Loucy (cell line): Measurements from ENCODE around the gene NDUFB7.

Experiments used
- H2AFZ ChIP-seq: fragments of 200-600 bp; sonication (generic); 2 replicates; pipeline ENCODE4 v1.6.0; 2016; ENCODE audit warnings: antibody characterized with exemption, mild to moderate bottlenecking, low read length, moderate library complexity
- H3F3A ChIP-seq: fragments of 200-600 bp; 2 replicates; pipeline ENCODE4 v1.6.0; 2016; ENCODE audit warnings: antibody characterized with exemption, low read depth, mild to moderate bottlenecking
- H3K27me3 ChIP-seq: fragments of 200-600 bp; sonication (generic); 2 replicates; pipeline ENCODE4 v1.6.1; 2014; ENCODE audit warnings: low read length, mild to moderate bottlenecking; ENCODE audit not compliant: insufficient read depth, poor library complexity, severe bottlenecking
- H3K36me3 ChIP-seq: fragments of 200-600 bp; sonication (generic); 2 replicates; pipeline ENCODE4 v1.6.1; 2016; ENCODE audit warnings: low read length; ENCODE audit not compliant: insufficient read depth
- H3K4me1 ChIP-seq: fragments of 200-600 bp; sonication (generic); 2 replicates; pipeline ENCODE4 v1.5.1; 2014; ENCODE audit warnings: low read length, mild to moderate bottlenecking; ENCODE audit not compliant: insufficient read depth, poor library complexity, severe bottlenecking
- H3K4me2 ChIP-seq: fragments of 200-600 bp; sonication (generic); 2 replicates; pipeline ENCODE4 v1.6.0; 2014; ENCODE audit warnings: antibody characterized with exemption, low read length, low read depth, mild to moderate bottlenecking; ENCODE audit not compliant: poor library complexity, severe bottlenecking
- H3K4me3 ChIP-seq: fragments of 200-600 bp; sonication (generic); 2 replicates; pipeline ENCODE4 v1.5.1; 2014; ENCODE audit warnings: low read length, mild to moderate bottlenecking, mixed read lengths; ENCODE audit not compliant: poor library complexity, severe bottlenecking
- H3K79me2 ChIP-seq: fragments of 200-600 bp; sonication (generic); 2 replicates; pipeline ENCODE4 v1.6.1; 2014; ENCODE audit warnings: low read length; ENCODE audit not compliant: insufficient read depth
- H3K9ac ChIP-seq: fragments of 200-600 bp; sonication (generic); 2 replicates; pipeline ENCODE4 v1.6.0; 2014; ENCODE audit warnings: mild to moderate bottlenecking, low read depth, low read length, moderate library complexity; ENCODE audit not compliant: poor library complexity, severe bottlenecking
- H3K9me2 ChIP-seq: fragments of 200-600 bp; sonication (generic); replicated peaks from 2 replicates; pipeline ENCODE4 v1.6.1; 2016; ENCODE audit warnings: low read depth, low read length, mixed read lengths
- H3K9me3 ChIP-seq: fragments of 200-600 bp; sonication (generic); 2 replicates; pipeline ENCODE4 v1.6.1; 2014; ENCODE audit warnings: mild to moderate bottlenecking, antibody characterized with exemption, low read length, low read depth; ENCODE audit not compliant: insufficient read depth
- H4K20me1 ChIP-seq: fragments of 200-600 bp; sonication (generic); 2 replicates; pipeline ENCODE4 v1.6.0; 2014; ENCODE audit warnings: antibody characterized with exemption, low read length, mild to moderate bottlenecking; ENCODE audit not compliant: insufficient read depth, poor library complexity, severe bottlenecking
- CTCF ChIP-seq: fragments of 200-600 bp; sonication (generic); conservative IDR thresholded peaks from 2 replicates; pipeline ENCODE4 v1.5.1; 2014; ENCODE audit warnings: mild to moderate bottlenecking, antibody characterized with exemption, low read length
- EZH2phosphoT487 ChIP-seq: fragments of 200-600 bp; IDR thresholded peaks from 2 replicates; pipeline ENCODE4 v1.6.1; 2018; ENCODE audit warnings: antibody characterized with exemption, mild to moderate bottlenecking, moderate library complexity, borderline replicate concordance

NDUFB7 gene

DNA sequence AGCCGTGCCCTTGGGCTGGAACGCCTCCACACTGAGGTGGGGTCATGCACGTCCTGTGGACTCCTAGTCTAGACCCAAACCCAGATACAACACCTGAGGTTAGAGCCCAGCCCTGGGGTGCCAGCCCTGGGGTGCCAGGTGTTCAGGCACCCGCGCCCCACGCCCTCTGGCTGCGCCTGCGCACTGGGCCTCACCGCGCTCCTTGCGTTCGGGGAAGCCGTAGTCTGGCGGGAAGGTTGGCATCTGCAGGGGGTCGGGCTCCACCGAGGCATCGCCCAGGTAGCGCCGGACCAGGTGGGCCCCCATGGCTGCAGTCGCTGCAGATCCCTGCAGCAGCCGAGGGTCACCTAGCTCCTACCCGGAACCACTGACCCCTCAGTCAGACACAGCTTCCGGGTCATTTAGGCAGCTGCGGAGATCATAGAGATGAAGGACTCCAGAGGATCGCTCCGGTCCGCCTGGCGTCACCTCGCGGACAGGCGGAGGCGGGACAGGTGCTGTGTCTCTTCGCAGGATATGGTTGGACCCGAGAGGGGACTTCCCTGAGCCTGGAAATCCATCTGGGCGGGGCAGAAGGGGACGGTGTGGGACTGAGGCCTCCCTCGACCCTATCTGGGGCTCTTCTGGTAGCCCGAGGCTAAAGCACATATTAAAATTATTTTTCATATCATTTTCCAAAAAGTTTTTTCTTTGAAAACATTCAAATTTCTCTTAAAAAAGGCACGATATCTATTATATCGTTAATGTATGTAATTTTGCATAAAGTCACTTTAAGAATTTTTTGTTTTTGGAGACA, at the start of gene NDUFB7:
Gene NDUFB7, minus strand, starts transcription at position 372 of the 796 bp plus-strand sequence. Its CDS starts 66 bp downstream, at position 306.
- H3F3A ChIP-seq, result no peaks in the 10 kb centered on the region
- H3K79me2 ChIP-seq, result peaks cover 21% of the 10 kb centered on the region
- H3K4me2 ChIP-seq, result peak within 1 kb of the TSS; percentile 86
- H3K36me3 ChIP-seq, result peaks cover 6% of the 10 kb centered on the region; the same call in 1 of the 2 replicates
- no peaks in the 10 kb centered on the region for H3K9me2 ChIP-seq
- H3K27me3 ChIP-seq, result no peaks in the 10 kb centered on the region
- peak within 1 kb of the TSS; percentile 98 for H2AFZ ChIP-seq
- no peaks in the 10 kb centered on the region for H3K9me3 ChIP-seq
- H3K4me3 ChIP-seq, result peak within 1 kb of the TSS; percentile 99
- TF ChIP-seq CTCF (peak; percentile 87), EZH2phosphoT487 (no peak)
- peak within 1 kb of the TSS; percentile 87 for H3K9ac ChIP-seq
- H4K20me1 ChIP-seq, result peaks cover 12% of the 10 kb centered on the region
- peaks cover 11% of the 10 kb centered on the region for H3K4me1 ChIP-seq

DNA sequence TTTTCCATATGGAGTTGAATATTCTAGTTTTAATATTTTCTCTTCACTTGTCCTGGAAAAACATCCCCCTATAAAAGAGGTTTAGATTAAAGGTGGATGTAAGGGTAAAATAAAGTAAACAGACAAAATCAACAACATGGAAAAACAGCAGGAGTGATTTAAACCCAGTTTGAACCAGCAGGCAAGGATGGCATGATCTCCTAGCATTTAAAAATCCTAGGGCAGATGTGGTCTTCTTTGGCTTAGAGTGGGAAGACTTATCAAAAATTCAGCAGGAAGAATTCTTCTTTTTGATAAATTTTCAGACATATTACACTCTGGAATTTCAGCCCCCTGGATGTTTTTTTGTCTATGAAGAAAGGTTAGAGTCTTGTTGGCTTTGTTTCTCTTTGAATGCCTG, 47.5 kb upstream of the NDUFB7 start:
- no peaks in the 10 kb centered on the region for H3K36me3 ChIP-seq

GRCh38 chr19:14616407-14616806, 44.5 kb upstream of the NDUFB7 start:
- H4K20me1 ChIP-seq, result no peaks in the 10 kb centered on the region
- H3K9me2 ChIP-seq, result no peaks in the 10 kb centered on the region
- no peaks in the 10 kb centered on the region for H3K79me2 ChIP-seq
- no peaks in the 10 kb centered on the region for H3K4me1 ChIP-seq
- H2AFZ ChIP-seq, result no peak overlapping the region
- H3K27me3 ChIP-seq, result no peaks in the 10 kb centered on the region
- no peak overlapping the region for H3K4me3 ChIP-seq
- no peaks in the 10 kb centered on the region for H3F3A ChIP-seq
- no peaks in the 10 kb centered on the region for H3K36me3 ChIP-seq
- no peak overlapping the region for H3K9ac ChIP-seq
- no peak for TF ChIP-seq CTCF
- H3K9me3 ChIP-seq, result peaks cover 5% of the 10 kb centered on the region; the same call in 1 of the 2 replicates
- no peak overlapping the region for H3K4me2 ChIP-seq

More for the DNA sequence above, 47.5 kb upstream of the NDUFB7 start:
- Histone ChIP-seq H2AFZ (no peak overlapping the region), H3K27me3 (no peaks in the 10 kb centered on the region), H4K20me1 (no peaks in the 10 kb centered on the region), H3K4me2 (no peak overlapping the region), H3K4me1 (no peaks in the 10 kb centered on the region), H3F3A (no peaks in the 10 kb centered on the region), H3K9me3 (peaks cover 5% of the 10 kb centered on the region; the same call in 1 of the 2 replicates), H3K79me2 (no peaks in the 10 kb centered on the region), H3K4me3 (no peak overlapping the region), H3K9me2 (no peaks in the 10 kb centered on the region), H3K9ac (no peak overlapping the region)
- TF ChIP-seq EZH2phosphoT487 (no peak), CTCF (no peak)
